Caki2 (cell line): ENCODE results near the gene RNASEH2C. TPM values are rescaled to one million over a fixed set of nuclear protein-coding genes. Genes with fewer than 3 reads are reported as not detected.
"Not testable (repeated sequence)": the region's sequence is repeated elsewhere in the genome, so short reads cannot be mapped to it uniquely, and the experiment has no call there.

ENCODE experiments used
- DNase-seq: peaks from one replicate; pipeline ENCODE4 v3.0.0-alpha.2; 2015; ENCODE audit warnings: low read depth
- in situ Hi-C: cut with HindIII; loops from 2 replicates; pipeline ENCODE4 v1.10.0; 2016; ENCODE audit warnings: low sequenced_read_pairs, low pct_unique_long_range_greater_than_20kb, mixed read lengths
- total RNA-seq: library from RNA; depleted of rRNA; stranded (reverse); fragments of >200 nt; shearing (Covaris generic); gene quantifications from 2 replicates; pipeline ENCODE4 v1.2.3, GENCODE V29; 2014; ENCODE audit warnings: low replicate concordance

RNASEH2C gene
- total RNA-seq, 1 experiment from 2014 or later: 29.2 TPM

- no peak for DNase-seq
- in situ Hi-C loops: no loop called here
These were observed 757 bp downstream of the RNASEH2C start for GRCh38 chr11:65719871-65720210.

GRCh38 chr11:65718964-65719492 is 1.6 kb downstream of the RNASEH2C start:
- in situ Hi-C loops: no loop called here
- DNase-seq: no peak

GRCh38 chr11:65718531-65718930 is 2.1 kb downstream of the RNASEH2C start:
- DNase-seq: no peak
- in situ Hi-C loops: no loop called here

GRCh38 chr11:65717906-65718305 is 2.7 kb downstream of the RNASEH2C start:
- DNase-seq: no peak
- in situ Hi-C loops: no loop called here

GRCh38 chr11:65716774-65717405 is 3.7 kb downstream of the RNASEH2C start:
- in situ Hi-C loops: no loop called here
- no peak for DNase-seq

- in situ Hi-C loops: no loop called here
- DNase-seq: no peak
These were observed 4.3 kb downstream of the RNASEH2C start for GRCh38 chr11:65716302-65716701.

- in situ Hi-C loops: no loop called here
These were observed 6.2 kb downstream of the RNASEH2C start for GRCh38 chr11:65714433-65714832.

GRCh38 chr11:65713212-65713969 is 7.2 kb downstream of the RNASEH2C start:
- no peak for DNase-seq
- in situ Hi-C loops: no loop called here

More at GRCh38 chr11:65714433-65714832, 6.2 kb downstream of the RNASEH2C start:
- DNase-seq: no peak

GRCh38 chr11:65712633-65713076 is 7.9 kb downstream of the RNASEH2C start:
- DNase-seq: no peak
- in situ Hi-C loops: no loop called here

GRCh38 chr11:65711785-65712632 is 8.6 kb downstream of the RNASEH2C start, which contains the start of gene KAT5:
TSS of gene KAT5 (plus strand) at chr11:65712252. CDS start at chr11:65712268, 16 bp downstream.
- DNase-seq: peak; percentile 99
- in situ Hi-C loops: no loop called here

- in situ Hi-C loops: no loop called here
These were observed 10.2 kb downstream of the RNASEH2C start for GRCh38 chr11:65710421-65710820.

GRCh38 chr11:65709661-65710060 is 10.9 kb downstream of the RNASEH2C start:
- in situ Hi-C loops: no loop called here
- DNase-seq: no peak

More at GRCh38 chr11:65710421-65710820, 10.2 kb downstream of the RNASEH2C start:
- DNase-seq: no peak

- DNase-seq: no peak
- in situ Hi-C loops: no loop called here
These were observed 12.1 kb downstream of the RNASEH2C start for GRCh38 chr11:65708451-65708850.

GRCh38 chr11:65707002-65707401 is 13.6 kb downstream of the RNASEH2C start:
- DNase-seq, in situ Hi-C loops: not testable (repeated sequence)

GRCh38 chr11:65706303-65706763 is 14.3 kb downstream of the RNASEH2C start:
- in situ Hi-C loops: not testable (repeated sequence)
- peak; percentile 48 for DNase-seq

- no peak for DNase-seq
- in situ Hi-C loops: no loop called here
These were observed 16.8 kb downstream of the RNASEH2C start for GRCh38 chr11:65703846-65704245.

GRCh38 chr11:65701686-65702085 is 18.9 kb downstream of the RNASEH2C start:
- in situ Hi-C loops: no loop called here

GRCh38 chr11:65700399-65700798 is 20.2 kb downstream of the RNASEH2C start:
- no peak for DNase-seq
- in situ Hi-C loops: no loop called here

More at GRCh38 chr11:65701686-65702085, 18.9 kb downstream of the RNASEH2C start:
- DNase-seq: no peak
